CD4-positive, alpha-beta T cell treated with Interleukin-2 at 100 ng/mL for 4 hours (primary cell): Measurements from ENCODE around the gene SEC61G.

Source experiments
- DNase-seq: peaks from one replicate; pipeline ENCODE4 v3.0.0-alpha.2; 2020; ENCODE audit warnings: low spot score

Gene SEC61G

DNA sequence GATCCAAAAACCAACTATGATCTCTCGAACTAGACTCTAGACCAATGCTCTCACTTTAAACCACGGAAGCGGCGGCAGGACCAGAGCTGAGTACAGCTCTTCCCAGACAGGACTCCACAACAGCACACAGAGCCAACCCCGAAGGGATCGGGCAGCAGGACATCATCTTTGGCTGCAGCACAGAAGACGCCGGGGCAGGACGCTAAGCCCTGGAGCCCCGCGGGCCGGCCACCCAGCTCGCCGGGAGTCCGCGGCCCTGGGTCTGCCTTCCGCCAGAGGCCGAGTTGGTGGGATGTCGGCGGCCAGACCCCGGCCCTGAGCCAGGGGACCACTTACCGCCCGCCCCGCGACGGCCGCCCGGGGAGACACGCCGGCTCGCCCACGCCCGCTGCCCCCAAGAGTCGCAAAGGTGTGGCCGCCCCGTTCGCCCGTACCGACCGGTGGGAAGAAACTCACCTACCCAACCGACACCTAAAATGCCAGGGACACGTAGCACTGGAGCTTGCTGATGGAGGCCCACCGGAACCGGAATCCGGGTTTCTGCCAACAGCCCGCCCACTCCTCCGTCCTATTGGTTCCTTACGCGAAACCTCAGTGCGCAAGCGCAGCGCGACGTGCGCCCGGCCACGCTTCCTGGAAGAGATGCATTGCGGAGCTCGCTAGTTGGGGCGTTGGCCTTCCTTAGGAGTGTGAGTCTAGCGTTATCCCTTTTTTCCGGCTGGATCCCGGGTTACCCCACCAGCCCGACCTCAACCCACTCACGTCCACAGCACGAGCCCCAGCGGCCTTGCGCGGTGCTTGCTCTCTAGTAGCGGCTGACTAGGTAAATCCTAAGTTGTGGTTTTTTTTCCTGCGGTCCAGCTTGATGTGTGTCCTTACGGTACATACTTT, at the start of gene SEC61G:
SEC61G (minus strand) TSS at position 510 of the 891 bp plus-strand sequence. CDS start 1,623 bp downstream, outside the sequence.
- DNase-seq, result peak; percentile 96

DNA sequence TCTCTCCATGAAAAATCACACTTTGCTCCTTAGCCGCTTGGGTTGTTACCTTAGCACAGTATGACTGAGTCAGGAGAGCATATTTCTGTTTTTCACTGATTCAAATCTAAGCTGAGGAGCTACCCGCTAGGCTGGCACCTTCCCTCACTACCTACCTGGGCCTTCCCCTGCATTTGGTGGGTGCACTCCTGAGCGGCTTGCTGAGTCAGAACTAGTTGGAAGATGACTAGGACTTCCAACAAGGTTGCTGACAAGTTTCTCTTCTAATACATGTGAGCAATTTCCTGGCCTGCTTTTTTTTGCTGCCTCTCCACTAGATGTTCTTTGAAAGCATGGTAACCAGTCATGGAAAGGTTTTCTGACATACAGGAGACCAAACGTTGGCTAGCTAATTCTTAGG, 43.8 kb upstream of the SEC61G start:
- no peak for DNase-seq

DNA sequence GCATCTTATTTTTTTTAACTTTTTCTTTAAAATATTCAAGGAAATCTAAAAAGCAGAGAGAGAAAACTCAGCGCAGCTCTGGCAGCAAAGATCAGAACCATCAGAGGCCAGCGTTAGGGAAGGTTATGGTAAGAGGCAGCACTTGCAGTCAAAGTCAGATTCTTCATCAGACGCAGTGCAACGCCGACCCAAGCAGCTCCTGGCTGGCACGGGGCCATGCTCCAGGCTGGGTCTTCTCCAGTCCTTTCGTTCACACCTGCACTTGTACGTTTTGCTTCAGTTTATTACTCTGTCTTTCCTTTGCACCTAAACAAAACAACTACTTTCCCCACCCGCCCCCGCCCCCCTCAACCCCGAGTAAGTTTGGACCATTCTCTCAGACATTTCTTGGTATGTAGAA, 43.1 kb upstream of the SEC61G start:
- DNase-seq, result no peak

DNA sequence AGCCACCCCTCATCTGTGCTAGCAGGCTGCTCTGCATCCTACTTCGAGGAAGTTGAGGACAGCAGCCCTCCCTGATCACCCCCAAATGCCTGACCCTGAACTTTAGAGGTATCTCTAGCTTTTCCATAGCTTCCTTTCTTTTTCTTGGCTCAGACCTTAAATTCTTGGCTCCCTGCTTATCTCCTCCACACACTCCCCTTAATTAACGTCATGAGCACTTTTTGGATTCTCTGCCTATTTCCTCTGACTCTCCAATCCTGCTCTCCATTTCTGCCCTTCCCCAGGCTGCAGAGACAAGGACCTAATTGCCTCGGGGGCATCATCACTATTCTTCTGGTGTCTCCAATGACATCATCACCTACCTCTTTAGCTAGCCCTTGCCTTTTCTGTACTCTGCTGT, 40.8 kb upstream of the SEC61G start:
- no peak for DNase-seq

DNA sequence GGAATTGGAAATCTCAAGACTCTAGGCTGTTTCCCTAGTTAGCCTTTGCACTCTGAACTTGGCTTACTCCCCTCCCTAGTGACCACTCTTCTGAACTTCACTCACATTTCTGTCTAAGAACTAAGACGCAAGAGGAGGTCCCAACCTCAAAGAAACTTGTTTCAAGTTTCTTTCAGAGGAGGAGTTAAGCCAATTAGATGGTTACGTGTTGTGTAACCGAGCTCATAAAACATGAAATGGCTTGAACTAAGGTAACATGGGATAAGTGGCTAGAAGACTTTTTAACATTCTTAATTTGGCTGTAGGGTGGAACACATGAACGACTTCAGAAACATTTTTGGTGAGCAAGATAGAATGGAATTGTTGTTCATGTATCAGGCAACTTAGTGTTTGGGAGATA, 39.5 kb upstream of the SEC61G start:
- no peak for DNase-seq

DNA sequence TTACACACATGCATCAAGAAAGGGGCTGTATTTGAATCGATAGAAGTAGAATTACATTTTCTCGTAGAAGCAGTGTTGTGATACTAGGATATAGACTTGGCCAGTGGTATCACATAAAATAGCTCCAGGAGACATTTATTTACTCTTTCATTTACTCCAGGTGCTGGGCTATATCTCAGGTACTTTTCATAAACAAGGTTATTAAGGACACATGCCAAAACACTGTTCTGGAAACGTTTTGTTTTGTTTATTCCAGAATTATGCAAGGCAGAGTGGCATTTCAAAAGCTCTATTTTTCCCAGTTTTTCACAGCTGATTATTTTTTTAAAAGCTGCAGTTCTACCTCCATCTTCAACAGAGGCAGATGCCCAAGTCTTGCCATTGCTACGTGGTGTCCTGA, 37.8 kb upstream of the SEC61G start:
- DNase-seq, result no peak

DNA sequence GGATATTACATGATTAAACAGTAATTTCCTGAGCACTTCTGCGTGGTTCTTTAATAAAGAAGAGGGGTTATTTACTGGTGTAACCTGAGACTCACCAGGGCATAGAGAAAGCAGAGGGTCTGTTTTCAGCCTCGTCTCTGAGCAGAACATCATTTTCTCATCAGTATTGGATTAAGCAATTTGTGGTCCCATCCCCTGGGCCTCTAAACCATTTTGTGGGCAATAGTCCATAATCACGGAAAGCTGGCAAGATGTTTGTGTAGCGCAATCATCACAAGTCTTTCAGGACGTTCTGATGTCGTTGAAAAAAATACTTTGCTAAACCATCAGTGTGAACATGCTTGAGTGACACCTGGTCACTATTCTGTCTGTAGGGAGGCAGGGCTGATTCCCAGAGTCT, 37.1 kb upstream of the SEC61G start:
- no peak for DNase-seq

DNA sequence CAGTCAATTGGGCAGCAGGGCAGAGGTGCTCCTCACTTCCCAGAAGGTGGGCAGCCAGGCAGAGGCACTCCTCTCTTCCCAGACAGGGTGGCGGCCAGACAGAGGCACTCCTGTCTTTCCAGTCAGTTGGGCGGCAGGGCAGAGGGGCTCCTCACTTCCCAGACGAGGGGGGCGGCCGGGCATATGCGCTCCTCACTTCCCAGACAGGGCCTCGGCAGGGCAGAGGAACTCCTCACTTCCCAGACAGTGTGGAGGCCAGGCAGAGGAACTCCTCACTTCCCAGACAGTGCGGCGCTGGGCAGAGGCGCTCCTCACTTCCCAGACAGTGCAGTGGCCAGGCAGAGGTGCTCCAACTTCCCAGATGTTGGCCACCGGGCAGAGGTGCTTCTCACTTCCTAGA, 33.4 kb upstream of the SEC61G start:
- DNase-seq, result no peak

DNA sequence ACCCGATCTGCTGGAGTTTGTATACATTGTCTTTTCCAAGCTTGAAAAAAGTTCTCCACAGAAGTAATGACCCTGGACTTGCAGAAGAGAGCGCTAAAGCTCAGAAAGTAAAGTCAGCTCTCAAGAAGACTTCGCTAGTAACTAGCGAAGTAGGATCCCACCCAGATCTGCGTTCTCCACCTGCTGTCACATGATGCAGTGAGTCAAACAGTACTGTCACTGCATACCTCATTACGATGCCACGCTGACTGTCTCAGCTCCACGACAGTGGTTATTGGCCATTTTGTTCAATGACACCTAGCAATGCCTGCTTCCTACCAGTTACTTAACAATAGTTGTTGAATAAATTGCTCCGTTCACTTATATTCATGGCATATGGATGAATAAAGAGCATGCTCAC, 29.7 kb upstream of the SEC61G start:
- no peak for DNase-seq

DNA sequence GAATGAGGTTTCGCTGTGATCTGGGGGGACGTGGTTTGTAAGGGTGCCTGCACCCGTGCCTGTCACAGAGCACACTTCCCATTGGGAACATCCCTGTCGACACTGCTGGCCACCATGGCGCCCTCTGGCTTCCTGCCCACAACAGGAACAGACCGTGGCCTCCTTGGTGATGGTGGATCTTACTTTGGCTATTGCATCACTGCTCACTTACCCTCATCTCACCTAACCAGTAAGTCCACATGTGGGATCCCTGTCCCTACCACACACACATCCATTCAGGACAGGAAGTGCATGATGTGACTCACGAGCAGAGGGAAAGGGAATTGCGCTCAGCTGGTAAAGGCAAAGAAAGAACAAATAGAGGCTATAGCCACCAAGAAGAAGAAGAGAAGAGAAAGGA, 26.2 kb upstream of the SEC61G start:
- DNase-seq, result no peak

DNA sequence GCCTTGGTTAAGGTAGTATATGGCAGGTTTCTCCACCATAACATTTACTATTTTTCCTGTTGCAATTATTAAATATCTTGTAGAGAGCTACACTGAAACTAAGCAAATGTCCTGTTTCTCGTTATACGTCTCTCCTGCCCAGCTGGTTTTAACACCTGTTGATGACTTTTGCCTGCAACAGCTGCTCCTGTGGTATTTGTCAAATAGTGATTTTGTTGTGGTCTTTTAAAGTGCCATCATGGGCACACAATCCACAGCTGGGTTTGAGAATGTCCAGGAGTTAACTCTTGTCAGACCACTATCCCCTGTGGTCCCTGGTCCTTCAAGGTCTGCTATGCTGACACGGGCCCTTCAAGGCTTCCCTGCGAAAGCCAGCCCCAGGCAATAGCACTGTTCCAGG, 24.9 kb upstream of the SEC61G start:
- no peak for DNase-seq

DNA sequence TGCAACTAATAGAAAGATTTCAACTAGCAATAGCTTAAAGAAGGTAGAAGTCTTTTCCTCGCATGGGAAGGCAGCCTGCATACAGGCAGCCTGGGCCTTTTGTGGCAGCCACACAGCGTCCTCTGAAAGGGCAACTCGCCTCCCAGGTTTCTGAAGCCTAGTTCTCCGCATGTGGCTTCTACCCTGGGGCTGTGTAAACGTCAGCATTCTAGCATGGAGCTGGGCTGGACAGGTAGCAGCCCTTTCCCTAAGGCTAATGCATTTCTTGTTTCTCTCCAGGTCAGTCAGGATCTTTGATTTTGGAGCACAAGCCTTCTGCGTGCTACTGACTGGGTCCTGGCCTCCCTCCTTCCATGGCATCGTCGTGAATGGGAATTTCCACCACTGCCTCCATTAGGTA, 23.8 kb upstream of the SEC61G start:
- no peak for DNase-seq

DNA sequence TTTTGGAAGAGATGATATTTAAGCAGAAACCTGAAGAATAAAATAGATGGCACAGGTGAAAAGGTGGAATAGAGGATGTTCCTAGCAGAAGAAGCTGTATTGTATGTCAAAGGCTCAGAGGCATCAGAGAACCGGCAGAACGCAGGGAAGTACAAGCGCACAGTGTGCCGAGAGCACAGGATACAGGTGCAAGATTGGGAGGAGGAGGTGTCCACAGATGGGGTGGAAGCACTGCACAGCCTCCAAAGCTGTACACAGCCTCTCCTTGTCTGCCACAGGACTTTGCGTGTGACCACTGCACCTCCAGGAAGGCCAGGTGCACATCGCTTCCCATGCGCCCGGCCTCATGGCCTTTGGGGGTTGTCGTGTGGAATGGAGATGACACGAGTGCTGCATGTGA, 23.3 kb upstream of the SEC61G start:
- no peak for DNase-seq

DNA sequence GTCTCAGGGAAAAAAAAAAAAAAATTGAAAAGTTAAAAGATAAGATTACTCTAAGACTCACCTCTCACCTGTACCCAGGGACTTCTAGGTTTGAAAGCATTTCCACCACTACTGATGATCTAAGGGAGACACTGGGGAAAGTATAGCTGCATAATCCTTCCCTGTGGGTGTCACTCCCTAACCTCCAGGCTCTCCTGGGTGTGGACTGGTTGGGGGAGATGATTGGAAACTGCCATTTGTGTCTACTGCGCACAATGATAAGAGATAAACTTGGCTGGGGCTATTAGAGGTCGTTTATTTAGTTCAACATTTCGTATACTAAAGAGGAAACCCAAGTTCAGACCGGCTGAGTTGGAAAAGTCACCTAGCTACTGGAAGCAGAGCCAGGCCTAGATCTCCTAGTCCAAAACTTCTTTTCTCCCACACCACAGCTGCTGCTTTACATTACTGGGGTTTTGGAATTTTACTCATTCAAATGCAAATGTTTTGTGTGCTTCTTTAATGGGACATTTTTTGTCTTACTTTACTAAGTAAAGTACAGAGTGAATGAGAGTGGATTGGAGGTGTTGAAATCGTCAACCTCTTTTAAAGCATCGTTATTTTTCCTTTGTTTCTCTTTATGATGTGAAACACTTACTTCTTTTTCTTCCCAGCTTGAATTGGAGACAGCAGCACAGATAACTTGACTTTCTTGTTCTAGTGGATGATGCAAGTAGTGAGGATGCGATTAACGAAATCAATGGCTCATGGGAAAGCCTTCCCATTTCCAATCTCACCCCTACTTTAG, 22.3 kb upstream of the SEC61G start:
- no peak for DNase-seq

DNA sequence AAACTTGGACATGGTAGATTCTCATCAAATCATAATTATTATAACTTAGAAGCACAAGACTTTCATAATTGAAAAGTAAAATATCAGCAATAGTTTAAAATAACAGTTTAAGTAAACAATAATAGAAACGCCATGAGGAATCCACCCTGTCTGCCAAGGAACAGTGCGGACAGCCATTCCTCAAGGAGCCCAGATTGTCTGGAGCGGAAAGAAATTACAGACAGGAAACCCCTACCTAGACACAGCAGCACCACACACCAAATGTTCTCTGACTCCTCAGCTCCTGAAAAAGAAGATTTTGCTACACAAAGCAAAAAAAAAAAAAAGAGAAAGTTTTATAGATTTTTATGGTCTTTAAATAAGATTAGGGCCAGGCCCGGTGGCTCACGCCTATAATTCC, 21.5 kb upstream of the SEC61G start:
- no peak for DNase-seq

DNA sequence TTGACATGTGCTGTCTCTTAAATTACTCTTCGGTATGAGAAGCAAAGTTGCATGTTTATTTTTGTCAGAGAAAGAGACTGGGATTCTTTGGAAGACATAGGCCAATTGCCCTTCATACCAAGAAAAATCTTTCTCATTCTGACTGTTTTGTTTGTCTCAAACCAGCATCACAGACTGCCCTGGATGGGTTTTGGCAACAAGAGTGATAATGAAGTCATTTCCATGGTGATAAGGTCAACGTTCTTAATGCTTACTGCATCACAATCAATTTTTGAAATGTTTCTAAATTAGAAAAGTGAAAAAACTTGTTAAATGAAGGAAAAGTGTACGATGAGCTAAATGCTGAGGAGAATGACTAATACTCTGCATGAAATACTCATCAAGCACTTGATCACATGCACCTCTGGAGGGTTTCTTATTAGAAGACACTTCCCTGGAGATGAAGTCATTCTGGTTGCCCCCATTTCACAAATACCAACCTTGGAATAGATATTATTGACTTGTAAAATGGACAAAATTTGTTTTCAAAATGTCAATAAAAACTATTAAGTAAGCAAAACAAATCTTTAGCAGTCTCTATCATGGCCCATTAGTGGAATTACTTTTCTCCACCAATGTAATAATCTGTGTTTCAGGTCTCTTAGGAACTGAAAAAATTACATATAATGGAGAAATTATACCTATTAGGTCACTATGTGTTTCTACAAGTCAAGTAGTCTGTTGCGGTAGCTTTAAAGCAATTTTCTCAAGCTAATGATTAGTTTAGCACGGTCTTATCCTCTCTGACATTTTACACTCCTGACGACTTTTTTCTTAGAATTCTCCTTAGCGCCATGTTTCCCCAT, 19.9 kb upstream of the SEC61G start:
- no peak for DNase-seq

DNA sequence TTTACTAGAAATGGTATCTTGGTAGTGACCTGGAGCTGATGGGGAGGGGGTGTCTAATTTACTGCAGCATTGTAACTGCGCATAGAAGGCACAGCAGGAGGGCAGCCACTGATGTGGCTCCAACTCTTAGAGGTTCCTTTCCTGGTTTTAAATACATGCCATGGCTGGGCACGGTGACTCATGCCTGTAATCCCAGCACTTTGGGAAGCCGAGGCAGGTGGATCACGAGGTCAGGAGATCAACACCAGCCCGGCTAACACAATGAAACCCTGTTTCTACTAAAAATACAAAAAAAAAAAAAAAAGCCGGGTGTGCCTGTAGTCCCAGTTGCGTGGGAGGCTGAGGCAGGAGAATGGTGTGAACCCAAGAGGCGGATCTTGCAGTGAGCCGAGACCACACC, 19.2 kb upstream of the SEC61G start:
- DNase-seq, result no peak

DNA sequence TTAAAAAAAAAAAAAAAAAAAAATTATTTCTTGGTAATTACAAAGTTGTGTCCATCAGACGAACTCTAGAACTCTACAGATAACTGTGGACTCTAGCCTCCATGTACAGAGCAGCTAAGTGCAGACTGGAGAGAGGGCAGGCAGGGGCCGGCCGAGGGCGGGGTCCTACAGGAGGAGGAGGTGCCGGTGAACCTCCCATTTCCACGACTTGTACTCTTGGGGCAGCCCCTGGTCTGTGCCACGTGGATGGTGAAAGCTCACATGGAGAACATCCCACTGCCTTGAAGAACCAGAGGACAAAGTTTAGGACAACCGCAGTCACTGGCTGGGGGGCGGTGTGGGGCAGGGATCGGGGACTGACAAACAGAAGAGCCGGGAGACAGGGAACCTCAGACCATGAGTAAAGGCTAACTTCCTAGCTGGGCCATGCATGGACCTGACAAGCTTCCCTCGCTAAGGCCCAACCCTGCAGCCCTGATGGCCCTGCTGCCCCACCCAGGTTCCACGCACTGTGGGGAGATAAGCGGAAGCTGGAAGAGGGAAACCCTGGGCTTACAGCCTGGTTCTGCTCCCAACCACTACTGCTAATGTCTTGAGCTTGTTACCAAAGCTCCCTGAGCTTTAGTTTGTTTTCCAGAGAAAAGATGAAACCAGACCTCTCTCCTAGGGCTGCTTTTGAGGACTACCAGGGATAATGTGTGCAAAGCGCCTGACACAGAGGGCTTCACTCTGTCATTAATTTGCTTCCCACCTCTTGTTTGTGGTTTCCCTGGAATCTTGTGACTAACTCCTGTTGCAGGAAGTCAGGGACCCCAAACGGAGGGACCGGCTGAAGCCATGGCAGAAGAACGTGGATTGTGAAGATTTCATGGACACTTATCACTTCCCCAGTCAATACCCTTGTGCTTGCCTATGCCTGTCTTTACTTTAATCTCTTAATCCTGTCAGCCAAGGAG, 16.1 kb upstream of the SEC61G start:
- no peak for DNase-seq

DNA sequence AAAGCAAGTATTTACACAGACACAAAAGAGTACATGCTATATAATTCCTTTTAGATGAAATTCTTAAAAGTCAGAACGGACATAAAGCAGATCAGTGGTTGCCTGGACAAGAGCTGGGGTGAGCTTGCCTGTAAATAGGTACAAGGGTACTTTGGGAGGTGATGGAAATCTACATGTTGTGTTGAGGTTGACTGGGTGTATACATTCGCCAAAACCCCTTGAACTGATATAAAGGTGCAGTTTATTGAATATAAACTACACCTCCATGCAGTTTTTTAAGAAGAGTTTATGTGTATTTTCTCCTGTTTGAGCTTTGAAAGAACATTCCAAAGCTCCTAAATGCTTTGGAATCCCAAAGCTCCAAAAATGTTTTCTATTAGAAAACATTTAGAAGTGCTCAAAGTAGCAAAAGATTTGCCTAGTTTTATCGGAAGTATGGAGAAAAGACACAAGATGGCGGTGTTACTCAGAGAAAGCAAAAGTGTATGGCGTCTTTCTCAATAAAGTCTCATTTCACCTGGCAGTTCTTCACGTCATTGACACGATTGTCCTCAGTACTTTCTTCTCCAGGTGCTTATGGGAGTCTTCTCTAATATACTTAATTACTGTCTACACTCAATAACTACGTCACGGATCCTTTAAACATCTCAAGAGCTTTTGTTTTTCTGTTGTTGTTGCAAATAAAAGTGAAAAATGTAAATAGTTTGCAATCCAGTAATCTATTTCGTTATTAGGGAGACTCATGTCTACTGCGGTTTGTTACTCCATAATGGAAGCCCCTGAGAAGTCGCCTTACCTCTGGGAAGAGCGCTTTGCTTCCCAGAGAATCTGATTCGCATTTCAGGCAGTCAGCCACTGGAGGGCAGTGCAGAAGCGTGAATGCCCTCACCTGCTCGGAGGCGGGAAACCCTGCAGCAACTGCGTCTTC, 14.7 kb upstream of the SEC61G start:
- peak; percentile 67 for DNase-seq

DNA sequence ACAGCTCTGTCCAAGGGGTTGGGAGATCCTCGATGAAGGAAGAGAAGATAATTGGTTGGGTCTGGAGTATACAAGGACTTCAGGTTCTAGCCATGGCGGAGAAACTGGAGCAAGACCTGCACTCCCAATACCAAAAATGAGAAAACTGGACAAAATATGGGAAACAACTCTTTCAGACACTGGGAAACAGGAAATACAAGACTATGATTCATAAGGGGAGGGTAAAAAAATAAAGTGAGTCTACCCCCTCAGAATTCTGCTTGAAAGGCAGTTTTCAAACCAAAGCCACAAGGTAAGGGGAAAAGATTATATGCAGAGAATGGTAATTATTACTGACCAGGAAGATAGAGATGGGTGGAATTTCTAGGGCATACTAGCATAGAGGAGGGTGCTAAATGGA, 10.2 kb upstream of the SEC61G start:
- DNase-seq, result no peak
